ENCODE results near the gene FASN.
"Not testable (repeated sequence)": the region's sequence is repeated elsewhere in the genome, so short reads cannot be mapped to it uniquely, and the experiment has no call there.

The FASN gene

DNA sequence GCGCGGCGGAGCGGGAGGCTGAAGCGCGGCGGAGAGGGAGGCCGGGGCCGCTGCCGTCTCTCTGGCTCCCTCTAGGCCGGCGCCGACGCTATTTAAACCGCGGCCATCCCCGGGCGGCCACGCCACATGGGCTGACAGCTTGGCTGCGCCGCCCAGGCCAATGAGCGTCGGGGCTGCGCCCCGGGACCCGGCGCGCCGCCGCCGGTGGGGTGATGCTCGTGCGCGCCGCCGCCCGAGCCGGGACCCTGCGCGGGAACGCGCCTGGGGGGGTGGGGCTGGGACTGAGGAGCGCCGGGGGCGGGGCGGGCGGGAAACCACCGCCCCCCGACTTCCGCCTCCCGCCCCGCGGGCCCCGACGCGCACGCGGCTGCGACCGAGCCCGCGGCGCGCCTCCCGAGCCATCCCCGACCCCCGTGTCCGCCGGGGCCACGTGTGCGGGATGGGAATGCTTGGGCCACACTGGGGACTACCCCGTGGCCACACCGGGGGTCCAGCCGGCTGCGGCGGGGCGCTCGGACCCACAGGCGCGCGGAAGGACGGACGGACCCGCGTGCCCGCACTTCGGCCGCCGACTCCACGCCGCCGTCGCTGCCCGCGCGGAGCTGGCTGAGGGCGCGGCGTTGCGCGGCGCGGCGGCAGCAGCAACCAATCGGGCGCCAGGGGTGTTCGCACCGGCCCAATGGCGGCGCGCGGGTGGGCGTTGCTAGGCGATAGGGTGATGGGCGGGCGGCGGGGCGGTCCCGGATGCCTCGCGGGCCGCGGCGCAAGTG lies at the start of gene FASN:
TSS of gene FASN (minus strand) at position 68 of the 770 bp plus-strand sequence. CDS start 1,791 bp downstream, outside the sequence.
- Histone ChIP-seq H3K4me3 (ENCODE audit: low read length) (peak within 1 kb of the TSS; percentile 87), H3K27me3 (ENCODE audit: insufficient read depth, low read length) (no peaks in the 10 kb centered on the region), H3K9ac (ENCODE audit: low read depth, low read length) (peak within 1 kb of the TSS; percentile 91), H3K9me3 (ENCODE audit: insufficient read depth, low read depth, low read length) (no peaks in the 10 kb centered on the region), H3K36me3 (ENCODE audit: insufficient read depth, low read depth, low read length) (peaks cover 27% of the 10 kb centered on the region), H3K27ac (ENCODE audit: low read length) (peak within 1 kb of the TSS; percentile 94), H3K4me1 (ENCODE audit: insufficient read depth, low read length) (peaks cover 8% of the 10 kb centered on the region; the same call in 1 of the 2 replicates)

GRCh38 chr17:82146663-82147654 lies 48.9 kb upstream of the FASN start:
- H3K27ac ChIP-seq (ENCODE audit: low read length) = no peak overlapping the region
- H3K4me1 ChIP-seq (ENCODE audit: insufficient read depth, low read length) = no peaks in the 10 kb centered on the region
- H3K36me3 ChIP-seq (ENCODE audit: insufficient read depth, low read depth, low read length) = no peaks in the 10 kb centered on the region
- no peak overlapping the region for H3K4me3 ChIP-seq (ENCODE audit: low read length)
- no peak overlapping the region for H3K9ac ChIP-seq (ENCODE audit: low read depth, low read length)
- no peaks in the 10 kb centered on the region for H3K27me3 ChIP-seq (ENCODE audit: insufficient read depth, low read length)
- H3K9me3 ChIP-seq (ENCODE audit: insufficient read depth, low read depth, low read length) = no peaks in the 10 kb centered on the region

DNA sequence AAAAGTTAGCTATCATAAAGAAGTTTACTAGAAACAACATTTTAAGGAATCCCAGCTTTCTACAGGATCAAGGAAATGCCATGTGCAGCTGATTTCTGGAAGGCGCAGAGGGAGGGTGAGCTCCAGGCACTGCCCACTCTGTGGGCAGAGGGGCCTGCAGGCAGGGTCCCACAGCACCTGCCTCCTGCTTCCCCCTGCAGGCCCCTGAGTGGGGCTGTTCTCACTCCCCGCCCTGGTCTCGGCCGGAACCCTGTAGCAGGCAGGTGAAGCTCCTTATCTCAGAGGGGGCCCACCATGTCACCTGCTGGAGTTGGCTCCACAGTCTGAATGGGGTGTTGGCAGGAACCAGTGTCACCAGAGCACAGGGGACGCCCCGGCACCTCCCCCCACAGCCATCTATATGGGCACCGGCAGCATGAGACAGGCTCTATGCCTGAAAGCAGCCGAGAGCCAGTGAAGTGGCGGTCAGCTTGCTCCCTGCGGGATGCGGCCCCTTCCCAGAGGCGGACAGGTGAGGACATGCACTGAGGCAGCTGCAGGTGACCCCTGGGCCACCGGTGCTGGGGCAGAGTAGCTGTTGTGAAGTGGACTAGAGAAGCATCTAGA lies 47.6 kb upstream of the FASN start:
- Histone ChIP-seq H3K27ac (ENCODE audit: low read length) (no peak overlapping the region), H3K4me3 (ENCODE audit: low read length) (no peak overlapping the region), H3K9me3 (ENCODE audit: insufficient read depth, low read depth, low read length) (no peaks in the 10 kb centered on the region), H3K36me3 (ENCODE audit: insufficient read depth, low read depth, low read length) (no peaks in the 10 kb centered on the region), H3K27me3 (ENCODE audit: insufficient read depth, low read length) (no peaks in the 10 kb centered on the region), H3K9ac (ENCODE audit: low read depth, low read length) (no peak overlapping the region), H3K4me1 (ENCODE audit: insufficient read depth, low read length) (no peaks in the 10 kb centered on the region)

DNA sequence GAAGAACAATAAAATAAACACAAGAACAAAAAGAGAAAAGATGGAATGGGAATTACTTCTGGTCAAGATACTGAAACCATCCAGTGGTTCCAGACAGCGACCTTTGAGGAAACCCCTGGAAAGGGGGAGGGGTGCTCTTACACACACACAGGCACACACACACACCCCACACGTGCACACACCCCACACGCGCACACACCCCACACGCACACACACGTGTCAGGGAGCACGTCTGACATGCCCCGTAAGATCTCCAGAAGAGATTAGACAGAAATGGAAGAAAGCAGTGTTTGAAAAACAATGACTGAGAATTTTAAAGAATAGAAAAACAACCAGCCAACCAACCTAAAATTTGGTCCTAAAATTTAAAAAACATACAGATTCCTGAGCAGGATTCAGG lies 45.3 kb upstream of the FASN start:
- Histone ChIP-seq H3K9ac (ENCODE audit: low read depth, low read length) (no peak overlapping the region), H3K4me3 (ENCODE audit: low read length) (no peak overlapping the region), H3K27ac (ENCODE audit: low read length) (no peak overlapping the region), H3K9me3 (ENCODE audit: insufficient read depth, low read depth, low read length) (no peaks in the 10 kb centered on the region), H3K4me1 (ENCODE audit: insufficient read depth, low read length) (no peaks in the 10 kb centered on the region), H3K36me3 (ENCODE audit: insufficient read depth, low read depth, low read length) (no peaks in the 10 kb centered on the region), H3K27me3 (ENCODE audit: insufficient read depth, low read length) (no peaks in the 10 kb centered on the region)

DNA sequence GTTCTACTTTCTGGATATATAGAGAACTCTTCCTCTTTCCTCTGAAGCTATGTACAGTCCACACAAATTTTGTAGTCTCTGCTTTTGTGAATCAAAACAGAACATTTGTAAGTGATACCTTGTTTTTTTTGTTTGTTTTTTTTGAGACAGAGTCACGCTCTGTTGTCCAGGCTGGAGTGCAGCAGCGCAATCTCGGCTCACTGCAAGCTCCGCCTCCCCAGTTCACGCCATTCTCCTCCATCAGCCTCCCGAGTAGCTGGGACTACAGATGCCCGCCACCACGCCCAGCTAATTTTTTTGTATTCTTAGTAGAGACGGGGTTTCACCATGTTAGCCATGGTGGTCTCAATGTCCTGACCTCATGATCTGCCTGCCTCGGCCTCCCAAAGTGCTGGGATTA lies 41.9 kb upstream of the FASN start:
- H3K27ac ChIP-seq (ENCODE audit: low read length); H3K9ac ChIP-seq (ENCODE audit: low read depth, low read length); H3K36me3 ChIP-seq (ENCODE audit: insufficient read depth, low read depth, low read length); H3K27me3 ChIP-seq (ENCODE audit: insufficient read depth, low read length); H3K4me1 ChIP-seq (ENCODE audit: insufficient read depth, low read length); H3K9me3 ChIP-seq (ENCODE audit: insufficient read depth, low read depth, low read length); H3K4me3 ChIP-seq (ENCODE audit: low read length): not testable (repeated sequence)

- no peak overlapping the region for H3K27ac ChIP-seq (ENCODE audit: low read length)
- H3K27me3 ChIP-seq (ENCODE audit: insufficient read depth, low read length) = no peaks in the 10 kb centered on the region
- no peak overlapping the region for H3K9ac ChIP-seq (ENCODE audit: low read depth, low read length)
- no peaks in the 10 kb centered on the region for H3K9me3 ChIP-seq (ENCODE audit: insufficient read depth, low read depth, low read length)
- no peaks in the 10 kb centered on the region for H3K4me1 ChIP-seq (ENCODE audit: insufficient read depth, low read length)
- no peaks in the 10 kb centered on the region for H3K36me3 ChIP-seq (ENCODE audit: insufficient read depth, low read depth, low read length)
- H3K4me3 ChIP-seq (ENCODE audit: low read length) = no peak overlapping the region
Measured at GRCh38 chr17:82138511-82138992, 40.5 kb upstream of the FASN start.

GRCh38 chr17:82134101-82134500 lies 36.1 kb upstream of the FASN start:
- no peak overlapping the region for H3K4me3 ChIP-seq (ENCODE audit: low read length)
- H3K9me3 ChIP-seq (ENCODE audit: insufficient read depth, low read depth, low read length) = no peaks in the 10 kb centered on the region
- H3K27me3 ChIP-seq (ENCODE audit: insufficient read depth, low read length) = no peaks in the 10 kb centered on the region
- H3K4me1 ChIP-seq (ENCODE audit: insufficient read depth, low read length) = no peaks in the 10 kb centered on the region
- H3K27ac ChIP-seq (ENCODE audit: low read length) = no peak overlapping the region
- no peaks in the 10 kb centered on the region for H3K36me3 ChIP-seq (ENCODE audit: insufficient read depth, low read depth, low read length)
- no peak overlapping the region for H3K9ac ChIP-seq (ENCODE audit: low read depth, low read length)

DNA sequence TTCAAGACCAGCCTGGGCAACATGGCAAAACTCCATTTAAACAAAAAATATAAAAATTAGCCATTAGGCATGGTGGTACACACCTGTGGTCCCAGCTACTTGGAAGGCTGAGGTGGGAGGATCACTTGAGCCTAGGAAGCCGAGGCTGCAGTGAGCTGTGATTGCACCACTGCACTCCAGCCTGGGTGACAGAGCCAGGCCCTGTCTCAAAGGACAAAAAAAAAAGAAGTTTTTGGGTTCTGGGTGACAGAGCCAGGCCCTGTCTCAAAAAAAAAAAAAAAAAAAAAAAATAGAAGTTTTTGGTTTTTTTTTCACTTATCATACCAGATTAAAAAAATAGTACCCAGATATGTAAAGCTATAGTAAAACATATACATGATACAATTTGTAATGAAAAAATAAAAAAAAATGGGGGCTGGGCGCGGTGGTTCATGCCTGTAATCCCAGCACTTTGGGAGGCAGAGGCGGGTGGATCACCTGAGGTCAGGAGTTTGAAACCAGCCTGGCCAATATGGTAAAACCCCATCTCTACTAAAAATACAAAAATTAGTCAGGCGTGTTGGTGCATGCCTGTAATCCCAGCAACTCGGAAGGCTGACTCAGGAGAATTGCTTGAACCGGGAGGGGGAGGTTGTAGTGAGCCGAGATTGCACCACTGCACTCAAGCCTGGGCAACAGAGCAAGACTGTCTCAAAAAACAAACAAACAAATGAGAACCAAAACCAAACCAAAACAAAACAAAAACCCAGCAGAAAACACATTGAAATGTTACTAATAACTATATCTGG lies 35.3 kb upstream of the FASN start:
- H3K9ac ChIP-seq (ENCODE audit: low read depth, low read length); H3K36me3 ChIP-seq (ENCODE audit: insufficient read depth, low read depth, low read length); H3K9me3 ChIP-seq (ENCODE audit: insufficient read depth, low read depth, low read length); H3K27me3 ChIP-seq (ENCODE audit: insufficient read depth, low read length); H3K4me1 ChIP-seq (ENCODE audit: insufficient read depth, low read length); H3K4me3 ChIP-seq (ENCODE audit: low read length); H3K27ac ChIP-seq (ENCODE audit: low read length): not testable (repeated sequence)

GRCh38 chr17:82129095-82129494 lies 31.1 kb upstream of the FASN start:
- Histone ChIP-seq H3K27ac (ENCODE audit: low read length) (no peak overlapping the region), H3K4me1 (ENCODE audit: insufficient read depth, low read length) (no peaks in the 10 kb centered on the region), H3K36me3 (ENCODE audit: insufficient read depth, low read depth, low read length) (no peaks in the 10 kb centered on the region), H3K27me3 (ENCODE audit: insufficient read depth, low read length) (no peaks in the 10 kb centered on the region), H3K9ac (ENCODE audit: low read depth, low read length) (no peak overlapping the region), H3K4me3 (ENCODE audit: low read length) (no peak overlapping the region), H3K9me3 (ENCODE audit: insufficient read depth, low read depth, low read length) (no peaks in the 10 kb centered on the region)

- Histone ChIP-seq H3K4me1 (ENCODE audit: insufficient read depth, low read length) (no peaks in the 10 kb centered on the region), H3K9me3 (ENCODE audit: insufficient read depth, low read depth, low read length) (no peaks in the 10 kb centered on the region), H3K36me3 (ENCODE audit: insufficient read depth, low read depth, low read length) (no peaks in the 10 kb centered on the region), H3K27ac (ENCODE audit: low read length) (no peak overlapping the region), H3K4me3 (ENCODE audit: low read length) (no peak overlapping the region), H3K9ac (ENCODE audit: low read depth, low read length) (no peak overlapping the region), H3K27me3 (ENCODE audit: insufficient read depth, low read length) (no peaks in the 10 kb centered on the region)
Measured at GRCh38 chr17:82128287-82128686, 30.3 kb upstream of the FASN start.

DNA sequence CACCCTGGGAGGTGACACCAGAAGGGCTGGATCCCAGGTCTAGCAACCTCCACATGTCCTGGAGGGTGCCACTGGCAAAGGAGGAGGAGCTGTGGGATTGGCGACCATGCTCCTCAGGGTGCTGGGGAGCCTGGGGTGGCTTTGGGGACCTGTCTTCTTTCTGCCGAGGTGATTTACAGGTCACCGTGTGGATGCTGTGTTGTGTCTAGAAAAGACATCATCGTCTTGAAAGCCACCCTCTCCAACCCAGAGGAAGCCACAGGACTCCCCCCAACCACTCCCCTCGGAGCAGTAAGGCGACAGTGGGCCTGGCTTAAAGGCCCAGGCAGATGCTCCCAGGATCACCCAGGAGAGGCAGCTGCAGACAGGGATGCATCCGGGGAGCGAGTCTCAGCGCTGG lies 29.7 kb upstream of the FASN start:
- Histone ChIP-seq H3K9ac (ENCODE audit: low read depth, low read length) (no peak overlapping the region), H3K4me3 (ENCODE audit: low read length) (no peak overlapping the region), H3K27ac (ENCODE audit: low read length) (no peak overlapping the region), H3K4me1 (ENCODE audit: insufficient read depth, low read length) (no peaks in the 10 kb centered on the region), H3K36me3 (ENCODE audit: insufficient read depth, low read depth, low read length) (no peaks in the 10 kb centered on the region), H3K9me3 (ENCODE audit: insufficient read depth, low read depth, low read length) (no peaks in the 10 kb centered on the region), H3K27me3 (ENCODE audit: insufficient read depth, low read length) (no peaks in the 10 kb centered on the region)
